Stimulated activated naive B cell treated with anti-CD40 and anti-IgM and Interleukin-4, amounts not matched to agents 10 μg/mL and 1 μg/mL and 100 μg/mL, for 72 hours (primary cell): ENCODE measurements around the gene LMNB1.

ENCODE experiments used
- ATAC-seq, 2 donors: fragments of 150-1000 bp; cut with Tn5 transposase; replicated peaks; 2 replicates each; pipeline ENCODE4 v1.10.0; 2021; ENCODE audit warnings: moderate library complexity in 1 of 2
- DNase-seq: peaks from one replicate; pipeline ENCODE4 v3.0.0; 2021
- H3K27ac Mint-ChIP-seq: one replicate; pipeline ENCODE4 v1.8.0; 2022; ENCODE audit warnings: mild to moderate bottlenecking, mixed read lengths
- H3K27me3 Mint-ChIP-seq, 2 donors: one replicate each; pipeline ENCODE4 v1.8.0; 2022; ENCODE audit warnings: mixed read lengths in 2 of 2
- H3K36me3 Mint-ChIP-seq, 2 donors: one replicate each; pipeline ENCODE4 v1.8.0; 2022; ENCODE audit warnings: mixed read lengths in 2 of 2, mild to moderate bottlenecking in 1 of 2
- H3K4me1 Mint-ChIP-seq, 2 donors: one replicate each; pipeline ENCODE4 v1.8.0; 2022; ENCODE audit warnings: mixed read lengths in 2 of 2, mild to moderate bottlenecking in 1 of 2
- H3K4me3 Mint-ChIP-seq, 2 donors: one replicate each; pipeline ENCODE4 v1.8.0; 2022; ENCODE audit warnings: mild to moderate bottlenecking in 2 of 2, mixed read lengths in 2 of 2, moderate library complexity in 1 of 2
- H3K9me3 Mint-ChIP-seq, 2 donors: one replicate each; pipeline ENCODE4 v1.8.0; 2022; ENCODE audit warnings: mixed read lengths in 2 of 2, mild to moderate bottlenecking in 1 of 2

The LMNB1 gene

GRCh38 chr5:126866851-126867636, 90.1 kb downstream of the LMNB1 start:
- DNase-seq (no peak), ATAC-seq (no peak)
- peak overlapping the region; percentile 69 for H3K27ac Mint-ChIP-seq
- H3K4me1 Mint-ChIP-seq, result peaks cover 22 to 26% of the 10 kb centered on the region in 2 donors
- no peak overlapping the region for H3K4me3 Mint-ChIP-seq
- no peaks in the 10 kb centered on the region for H3K27me3 Mint-ChIP-seq
- peaks cover 30 to 35% of the 10 kb centered on the region in 2 donors for H3K36me3 Mint-ChIP-seq
- H3K9me3 Mint-ChIP-seq, result no peaks in the 10 kb centered on the region

DNA sequence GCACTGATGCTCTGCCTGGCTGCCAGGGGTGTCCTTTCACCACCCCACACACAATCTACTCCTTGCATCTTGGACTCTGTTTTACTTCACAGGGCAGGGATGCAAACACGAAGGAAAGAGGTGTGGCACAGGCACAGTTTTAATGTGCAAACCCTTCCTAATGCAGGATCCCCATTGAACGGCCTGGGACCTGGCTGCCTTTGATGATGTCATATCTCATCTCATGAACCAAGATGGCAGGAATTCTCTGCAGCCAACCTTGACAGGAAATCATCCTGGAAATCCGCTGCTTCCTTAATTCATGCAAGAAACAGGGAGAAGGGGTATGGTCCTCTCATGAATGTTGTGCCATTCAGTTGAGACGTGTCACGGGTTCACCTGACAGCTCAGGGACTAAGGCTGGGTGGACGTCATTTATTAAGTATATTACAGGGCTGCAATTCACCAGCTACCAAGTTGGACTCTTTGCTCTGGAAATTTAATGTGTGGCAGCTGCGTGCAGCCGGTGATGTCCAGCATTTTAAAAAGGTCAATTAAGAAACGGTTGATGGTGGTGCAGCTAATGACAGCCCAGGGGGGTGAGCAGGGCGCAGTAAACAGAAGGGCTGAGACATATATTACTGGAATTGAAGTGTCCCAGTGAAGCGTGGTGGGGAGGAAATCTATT, 91.5 kb downstream of the LMNB1 start:
- Mint-ChIP-seq H3K36me3 (peaks cover 33 to 49% of the 10 kb centered on the region in 2 donors), H3K4me3 (peak overlapping the region; percentile 74 to 83), H3K4me1 (peaks cover 22 to 26% of the 10 kb centered on the region in 2 donors), H3K9me3 (no peaks in the 10 kb centered on the region), H3K27me3 (no peaks in the 10 kb centered on the region), H3K27ac (peak overlapping the region; percentile 75)
- DNase-seq (no peak), ATAC-seq (peak; percentile 10 to 16)

DNA sequence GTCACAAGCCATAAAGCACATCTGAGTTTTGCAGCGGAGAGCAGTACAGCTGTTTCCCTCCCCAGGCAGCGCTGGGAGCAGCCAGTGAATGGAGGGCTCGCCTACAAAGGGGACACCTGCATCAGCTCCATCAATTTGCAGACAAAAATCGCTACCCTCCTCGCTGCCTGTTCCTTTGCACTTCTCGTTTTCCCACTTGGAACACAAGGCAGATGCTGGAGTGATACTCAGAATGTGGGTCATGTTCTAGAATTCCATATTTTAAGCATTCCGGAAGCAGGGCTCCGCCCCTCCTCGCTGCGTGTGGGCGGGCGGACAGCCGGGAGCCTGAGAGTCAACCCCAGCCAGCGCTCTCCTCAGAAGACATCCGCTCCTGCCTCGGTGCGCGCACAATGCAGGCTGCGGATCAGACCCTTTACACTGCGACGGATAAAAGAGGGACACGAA, 92.1 kb downstream of the LMNB1 start:
- peak overlapping the region; percentile 70 for H3K27ac Mint-ChIP-seq
- peaks cover 36 to 55% of the 10 kb centered on the region in 2 donors for H3K36me3 Mint-ChIP-seq
- H3K27me3 Mint-ChIP-seq, result no peaks in the 10 kb centered on the region
- H3K9me3 Mint-ChIP-seq, result no peaks in the 10 kb centered on the region
- peaks cover 22 to 26% of the 10 kb centered on the region in 2 donors for H3K4me1 Mint-ChIP-seq
- DNase-seq, result no peak
- H3K4me3 Mint-ChIP-seq, result peak overlapping the region; percentile 74 to 83
- ATAC-seq, result peak; percentile 58 to 78

GRCh38 chr5:126871441-126871840, 94.5 kb downstream of the LMNB1 start:
- no peaks in the 10 kb centered on the region for H3K27me3 Mint-ChIP-seq
- ATAC-seq (no peak), DNase-seq (no peak)
- H3K9me3 Mint-ChIP-seq, result no peaks in the 10 kb centered on the region
- H3K36me3 Mint-ChIP-seq, result peaks cover 50 to 68% of the 10 kb centered on the region in 2 donors
- no peak overlapping the region for H3K4me3 Mint-ChIP-seq
- H3K4me1 Mint-ChIP-seq, result peaks cover 22 to 26% of the 10 kb centered on the region in 2 donors
- H3K27ac Mint-ChIP-seq, result no peak overlapping the region

GRCh38 chr5:126872561-126873354, 95.8 kb downstream of the LMNB1 start:
- H3K27me3 Mint-ChIP-seq, result no peaks in the 10 kb centered on the region
- H3K9me3 Mint-ChIP-seq, result no peaks in the 10 kb centered on the region
- H3K4me1 Mint-ChIP-seq, result peaks cover 18 to 26% of the 10 kb centered on the region in 2 donors
- DNase-seq (no peak), ATAC-seq (no peak)
- peaks cover 53 to 70% of the 10 kb centered on the region in 2 donors for H3K36me3 Mint-ChIP-seq
- no peak overlapping the region for H3K27ac Mint-ChIP-seq
- no peak overlapping the region for H3K4me3 Mint-ChIP-seq

DNA sequence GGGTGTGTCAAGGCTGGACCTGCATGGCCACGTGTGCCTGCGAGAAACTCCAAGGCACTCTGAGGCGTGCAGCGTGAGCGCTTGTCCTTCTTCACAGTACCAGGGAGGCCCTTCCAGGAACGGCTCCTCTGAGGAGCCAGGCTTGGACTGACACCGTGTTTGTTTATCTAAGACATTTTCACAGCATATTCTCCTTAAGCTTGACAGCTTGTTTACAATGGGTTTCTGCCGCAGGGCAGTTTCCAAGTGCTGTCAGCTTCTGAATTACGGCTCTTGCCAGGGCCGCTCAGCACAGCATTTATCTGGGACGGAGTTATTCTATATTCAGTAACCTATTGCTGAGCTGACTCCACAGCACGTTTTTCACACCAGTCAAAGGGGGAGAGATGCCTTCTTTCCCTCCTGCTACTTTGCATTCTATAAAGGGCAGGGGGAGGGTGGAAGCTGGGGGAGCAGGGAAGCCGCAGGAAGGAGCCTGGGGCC, 98.4 kb downstream of the LMNB1 start:
- Mint-ChIP-seq H3K4me1 (peaks cover 8 to 14% of the 10 kb centered on the region in 2 donors), H3K27ac (no peak overlapping the region), H3K27me3 (no peaks in the 10 kb centered on the region), H3K9me3 (no peaks in the 10 kb centered on the region), H3K36me3 (peaks cover 59 to 81% of the 10 kb centered on the region in 2 donors), H3K4me3 (no peak overlapping the region)
- no peak for DNase-seq
- ATAC-seq, result no peak

GRCh38 chr5:126877602-126878001, 100.7 kb downstream of the LMNB1 start:
- ATAC-seq, result no peak
- no peak for DNase-seq
- peaks cover 50 to 68% of the 10 kb centered on the region in 2 donors for H3K36me3 Mint-ChIP-seq
- no peaks in the 10 kb centered on the region for H3K27me3 Mint-ChIP-seq
- H3K27ac Mint-ChIP-seq, result no peak overlapping the region
- peaks cover 5 to 10% of the 10 kb centered on the region in 2 donors for H3K4me1 Mint-ChIP-seq
- no peak overlapping the region for H3K4me3 Mint-ChIP-seq
- H3K9me3 Mint-ChIP-seq, result no peaks in the 10 kb centered on the region

DNA sequence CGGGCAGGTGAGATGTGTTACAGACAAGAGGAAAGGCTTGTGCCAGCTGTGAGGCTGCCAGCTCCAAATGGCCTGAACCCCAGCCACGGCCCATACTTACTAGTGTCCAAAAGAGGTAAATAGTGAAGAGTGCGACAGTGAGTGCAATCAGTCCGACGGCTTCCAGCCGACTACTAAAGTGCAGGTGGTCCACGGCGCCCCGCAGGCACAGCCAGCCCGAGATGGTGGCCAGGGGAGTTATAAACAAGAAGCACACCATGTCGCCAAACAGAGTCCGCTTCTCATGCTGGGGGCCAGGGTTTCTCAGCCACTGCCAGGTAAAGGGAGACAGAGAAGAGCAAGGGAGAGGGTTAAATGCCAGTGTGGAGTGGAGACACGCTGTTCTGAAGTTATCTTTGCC, 101.1 kb downstream of the LMNB1 start:
- Mint-ChIP-seq H3K27ac (no peak overlapping the region), H3K27me3 (no peaks in the 10 kb centered on the region), H3K36me3 (peaks cover 51 to 65% of the 10 kb centered on the region in 2 donors), H3K4me1 (peaks cover 5 to 10% of the 10 kb centered on the region in 2 donors), H3K9me3 (no peaks in the 10 kb centered on the region), H3K4me3 (no peak overlapping the region)
- no peak for ATAC-seq
- DNase-seq, result no peak

- DNase-seq (no peak), ATAC-seq (no peak)
- Mint-ChIP-seq H3K9me3 (no peaks in the 10 kb centered on the region), H3K27ac (no peak overlapping the region), H3K4me3 (no peak overlapping the region), H3K36me3 (peaks cover 48 to 60% of the 10 kb centered on the region in 2 donors), H3K27me3 (no peaks in the 10 kb centered on the region), H3K4me1 (peaks cover 5 to 10% of the 10 kb centered on the region in 2 donors)
Observed at GRCh38 chr5:126878634-126879033, 101.7 kb downstream of the LMNB1 start.

DNA sequence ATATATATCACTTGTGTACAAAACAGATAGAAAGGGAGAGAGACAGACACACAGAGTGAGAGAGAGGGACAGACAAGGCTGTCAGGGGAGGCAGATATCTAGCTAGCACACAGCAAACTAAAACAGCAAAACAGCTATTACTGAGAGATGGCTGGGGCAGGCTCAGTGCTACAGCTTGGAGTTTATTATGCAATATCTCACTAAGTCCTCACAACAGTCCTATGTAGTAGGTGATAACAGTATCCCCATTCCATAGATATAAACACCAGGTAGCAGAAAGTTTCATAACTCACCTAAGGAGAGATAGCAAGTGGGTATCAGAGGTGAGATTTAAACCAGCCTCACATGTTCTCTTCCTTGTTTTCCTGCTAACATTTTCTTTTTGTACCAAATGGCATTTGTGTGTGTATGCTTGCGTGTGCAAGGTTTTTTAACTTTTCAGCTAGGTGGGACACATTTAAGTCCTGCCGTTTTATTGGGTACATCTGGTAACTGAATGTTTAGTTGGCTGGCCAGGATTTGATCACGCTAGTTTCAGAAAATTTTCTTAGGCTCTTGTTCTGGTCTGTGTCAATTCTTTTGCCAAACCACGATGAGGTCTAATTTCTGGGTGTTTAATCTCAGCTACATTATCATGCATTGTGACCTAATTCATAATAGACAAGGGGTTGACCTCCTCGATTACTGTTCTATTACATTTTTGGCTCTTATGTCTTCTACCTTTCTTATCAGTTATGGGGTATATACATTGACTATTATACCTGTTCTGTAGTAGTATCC, 105.1 kb downstream of the LMNB1 start:
- no peak for DNase-seq
- Mint-ChIP-seq H3K27me3 (no peaks in the 10 kb centered on the region), H3K4me3 (no peak overlapping the region), H3K36me3 (peaks cover 45 to 60% of the 10 kb centered on the region in 2 donors), H3K9me3 (no peaks in the 10 kb centered on the region), H3K4me1 (peaks cover 14 to 24% of the 10 kb centered on the region in 2 donors), H3K27ac (no peak overlapping the region)
- no peak for ATAC-seq

- H3K27me3 Mint-ChIP-seq, result no peaks in the 10 kb centered on the region
- no peaks in the 10 kb centered on the region for H3K9me3 Mint-ChIP-seq
- ATAC-seq, result no peak
- H3K27ac Mint-ChIP-seq, result no peak overlapping the region
- no peak for DNase-seq
- H3K36me3 Mint-ChIP-seq, result peaks cover 39 to 49% of the 10 kb centered on the region in 2 donors
- no peak overlapping the region for H3K4me3 Mint-ChIP-seq
- peaks cover 14 to 24% of the 10 kb centered on the region in 2 donors for H3K4me1 Mint-ChIP-seq
Observed at GRCh38 chr5:126883564-126884245, 106.8 kb downstream of the LMNB1 start.

GRCh38 chr5:126884269-126884819, 107.4 kb downstream of the LMNB1 start:
- DNase-seq (no peak), ATAC-seq (no peak)
- H3K27ac Mint-ChIP-seq, result no peak overlapping the region
- H3K4me1 Mint-ChIP-seq, result peaks cover 14 to 24% of the 10 kb centered on the region in 2 donors
- H3K4me3 Mint-ChIP-seq, result no peak overlapping the region
- H3K9me3 Mint-ChIP-seq, result no peaks in the 10 kb centered on the region
- H3K36me3 Mint-ChIP-seq, result peaks cover 42 to 49% of the 10 kb centered on the region in 2 donors
- no peaks in the 10 kb centered on the region for H3K27me3 Mint-ChIP-seq
